Trophoblast cell (in vitro differentiated cells and primary cell): Measurements from ENCODE around the gene SKI.
"Not testable (repeated sequence)": the region's sequence is repeated elsewhere in the genome, so short reads cannot be mapped to it uniquely, and the experiment has no call there.

Experiments used
- DNase-seq, 2 donors: peaks; one replicate each; pipeline ENCODE4 v3.0.0-alpha.2; 2016
- H2AFZ ChIP-seq: 2 replicates; pipeline ENCODE4 v1.6.1; 2013; ENCODE audit warnings: low read length, moderate library complexity, mild to moderate bottlenecking; ENCODE audit not compliant: insufficient read depth, poor library complexity
- H2AK5ac ChIP-seq: 2 replicates; pipeline ENCODE4 v1.6.1; 2013; ENCODE audit warnings: mild to moderate bottlenecking, low read length
- H2BK120ac ChIP-seq: 2 replicates; pipeline ENCODE4 v1.6.1; 2013; ENCODE audit warnings: low read length, mild to moderate bottlenecking, moderate library complexity; ENCODE audit not compliant: insufficient read depth, poor library complexity
- H2BK12ac ChIP-seq: 2 replicates; pipeline ENCODE4 v1.6.1; 2013; ENCODE audit warnings: mild to moderate bottlenecking, low read length, moderate library complexity
- H2BK5ac ChIP-seq: 2 replicates; pipeline ENCODE4 v1.6.1; 2013; ENCODE audit warnings: low read length, low read depth, moderate library complexity, mild to moderate bottlenecking; ENCODE audit not compliant: poor library complexity
- H3K14ac ChIP-seq: 2 replicates; pipeline ENCODE4 v1.6.1; 2013; ENCODE audit warnings: mild to moderate bottlenecking, low read length
- H3K18ac ChIP-seq: 2 replicates; pipeline ENCODE4 v1.6.1; 2013; ENCODE audit warnings: mild to moderate bottlenecking, low read length
- H3K23ac ChIP-seq: 2 replicates; pipeline ENCODE4 v1.6.1; 2013; ENCODE audit warnings: low read length
- H3K27ac ChIP-seq: 2 replicates; pipeline ENCODE4 v1.5.1; 2013; ENCODE audit warnings: low read depth, mild to moderate bottlenecking, inconsistent platforms, low read length, moderate library complexity
- H3K27me3 ChIP-seq: 2 replicates; pipeline ENCODE4 v1.6.1; 2013; ENCODE audit warnings: inconsistent platforms, mild to moderate bottlenecking, low read length, moderate library complexity; ENCODE audit not compliant: insufficient read depth
- H3K36me3 ChIP-seq, 2 experiments: 1 replicate in 1 of 2; 2 replicates in 1 of 2; pipeline ENCODE4 v1.6.1; 2013; ENCODE audit warnings: low read length in 2 of 2, mild to moderate bottlenecking in 2 of 2, moderate library complexity in 1 of 2; ENCODE audit not compliant: insufficient read depth in 2 of 2, control insufficient read depth in 1 of 2
- H3K4ac ChIP-seq: 2 replicates; pipeline ENCODE4 v1.6.1; 2013; ENCODE audit warnings: low read depth, mild to moderate bottlenecking, low read length, moderate library complexity
- H3K4me1 ChIP-seq, 2 experiments: 1 replicate in 1 of 2; 2 replicates in 1 of 2; pipeline ENCODE4 v1.6.1; 2013; ENCODE audit warnings: low read length in 2 of 2, mild to moderate bottlenecking in 2 of 2, moderate library complexity in 1 of 2; ENCODE audit not compliant: insufficient read depth in 2 of 2, control insufficient read depth in 1 of 2
- H3K4me2 ChIP-seq: 2 replicates; pipeline ENCODE4 v1.6.1; 2013; ENCODE audit warnings: inconsistent platforms, mild to moderate bottlenecking, low read length, moderate library complexity
- H3K4me3 ChIP-seq: 2 replicates; pipeline ENCODE4 v1.5.1; 2013; ENCODE audit warnings: mild to moderate bottlenecking, low read depth, low read length, inconsistent platforms
- H3K79me1 ChIP-seq: one replicate; pipeline ENCODE4 v1.6.1; 2013; ENCODE audit warnings: low read length
- H3K79me2 ChIP-seq: 2 replicates; pipeline ENCODE4 v1.6.1; 2013; ENCODE audit warnings: low read length, mild to moderate bottlenecking; ENCODE audit not compliant: control insufficient read depth, insufficient read depth, poor library complexity
- H3K9ac ChIP-seq: 2 replicates; pipeline ENCODE4 v1.6.1; 2013; ENCODE audit warnings: mild to moderate bottlenecking, low read length
- H3K9me3 ChIP-seq: 2 replicates; pipeline ENCODE4 v1.6.1; 2013; ENCODE audit warnings: low read depth, mild to moderate bottlenecking, control low read depth, inconsistent platforms, low read length; ENCODE audit not compliant: insufficient read depth
- H4K12ac ChIP-seq: 2 replicates; pipeline ENCODE4 v1.6.1; 2013; ENCODE audit warnings: low read depth, mild to moderate bottlenecking, low read length, moderate library complexity
- H4K8ac ChIP-seq: 2 replicates; pipeline ENCODE4 v1.6.1; 2013; ENCODE audit warnings: low read depth, mild to moderate bottlenecking, low read length, moderate library complexity
- H4K91ac ChIP-seq: one replicate; pipeline ENCODE4 v1.6.1; 2013; ENCODE audit warnings: low read depth, mild to moderate bottlenecking, low read length, moderate library complexity
- WGBS: extraction: QIAGEN DNeasy Blood & Tissue Kit; methylation state at CpG from one replicate; pipeline ENCODE4 v1.1.7; 2013; ENCODE audit warnings: missing lambda C conversion rate; ENCODE audit not compliant: insufficient read length, insufficient coverage; ENCODE audit errors: extremely low coverage; 5-methylcytosine and 5-hydroxymethylcytosine counted together

SKI gene

GRCh38 chr1:2242814-2243725 is 15.0 kb downstream of the SKI start:
- Histone ChIP-seq H3K79me2 (peaks cover 56% of the 10 kb centered on the region), H3K4me1 (peaks cover 26 to 33% of the 10 kb centered on the region in 2 experiments), H3K23ac (no peak overlapping the region), H4K8ac (no peak overlapping the region), H3K4ac (peak overlapping the region; percentile 71), H3K27me3 (no peaks in the 10 kb centered on the region), H2AK5ac (no peak overlapping the region), H3K4me3 (no peak overlapping the region), H3K14ac (no peak overlapping the region), H4K12ac (no peak overlapping the region), H2AFZ (no peak overlapping the region), H4K91ac (no peak overlapping the region), H3K79me1 (no peaks in the 10 kb centered on the region), H3K27ac (no peak overlapping the region), H2BK120ac (no peak overlapping the region), H3K18ac (no peak overlapping the region), H2BK12ac (no peak overlapping the region), H3K36me3 (peaks cover 28 to 29% of the 10 kb centered on the region in 2 experiments), H2BK5ac (no peak overlapping the region), H3K9ac (no peak overlapping the region), H3K9me3 (no peaks in the 10 kb centered on the region), H3K4me2 (no peak overlapping the region)
- no CpG with 5 or more reads among the region's 33 CpGs for WGBS
- peak; percentile 57 to 67 for DNase-seq

GRCh38 chr1:2247045-2247394 is 18.9 kb downstream of the SKI start:
- Histone ChIP-seq H3K4ac (peak overlapping the region; percentile 81), H3K4me1 (peaks cover 22 to 29% of the 10 kb centered on the region in 2 experiments), H3K79me2 (peaks cover 45% of the 10 kb centered on the region), H3K36me3 (peaks cover 13 to 19% of the 10 kb centered on the region in 2 experiments)
- not testable (repeated sequence) for H2BK120ac ChIP-seq, H3K4me2 ChIP-seq, H4K8ac ChIP-seq, H3K14ac ChIP-seq, H3K27ac ChIP-seq, H3K27me3 ChIP-seq, H2AK5ac ChIP-seq, H4K12ac ChIP-seq, DNase-seq, H3K4me3 ChIP-seq, H3K9me3 ChIP-seq, H2BK5ac ChIP-seq, H3K23ac ChIP-seq, H3K18ac ChIP-seq, H2AFZ ChIP-seq, H4K91ac ChIP-seq, H3K79me1 ChIP-seq, H3K9ac ChIP-seq, H2BK12ac ChIP-seq
- WGBS, result no CpG with 5 or more reads among the region's 7 CpGs

GRCh38 chr1:2247760-2248126 is 19.6 kb downstream of the SKI start:
- Histone ChIP-seq H3K18ac (no peak overlapping the region), H2BK5ac (no peak overlapping the region), H2AK5ac (no peak overlapping the region), H3K9me3 (no peaks in the 10 kb centered on the region), H4K91ac (no peak overlapping the region), H4K12ac (no peak overlapping the region), H2BK12ac (no peak overlapping the region), H3K14ac (no peak overlapping the region), H3K4me3 (no peak overlapping the region), H3K4me2 (no peak overlapping the region), H3K23ac (no peak overlapping the region), H3K27ac (no peak overlapping the region), H3K27me3 (no peaks in the 10 kb centered on the region), H4K8ac (no peak overlapping the region), H3K36me3 (peaks cover 17 to 18% of the 10 kb centered on the region in 2 experiments), H2BK120ac (no peak overlapping the region), H3K9ac (no peak overlapping the region), H2AFZ (no peak overlapping the region), H3K4me1 (peaks cover 22 to 29% of the 10 kb centered on the region in 2 experiments), H3K4ac (peak overlapping the region; percentile 81), H3K79me2 (peaks cover 43% of the 10 kb centered on the region), H3K79me1 (no peaks in the 10 kb centered on the region)
- WGBS, result no CpG with 5 or more reads among the region's 18 CpGs
- DNase-seq, result no peak

GRCh38 chr1:2248127-2248826 is 20.2 kb downstream of the SKI start:
- Histone ChIP-seq H4K12ac (no peak overlapping the region), H3K4me1 (peaks cover 22 to 29% of the 10 kb centered on the region in 2 experiments), H3K14ac (no peak overlapping the region), H4K8ac (no peak overlapping the region), H3K9me3 (no peaks in the 10 kb centered on the region), H2BK120ac (no peak overlapping the region), H2AK5ac (no peak overlapping the region), H3K27ac (no peak overlapping the region), H3K4me3 (no peak overlapping the region), H3K79me1 (no peaks in the 10 kb centered on the region), H3K9ac (no peak overlapping the region), H3K27me3 (no peaks in the 10 kb centered on the region), H2BK5ac (no peak overlapping the region), H3K18ac (peak overlapping the region; percentile 12), H2AFZ (no peak overlapping the region), H2BK12ac (no peak overlapping the region), H3K23ac (no peak overlapping the region), H3K79me2 (peaks cover 37% of the 10 kb centered on the region), H3K4me2 (no peak overlapping the region), H4K91ac (no peak overlapping the region), H3K4ac (peak overlapping the region; percentile 81), H3K36me3 (peaks cover 12 to 17% of the 10 kb centered on the region in 2 experiments)
- no CpG with 5 or more reads among the region's 21 CpGs for WGBS
- no peak for DNase-seq
